Activated CD8-positive, alpha-beta memory T cell treated with anti-CD3 and anti-CD28 coated beads for 1 hour (primary cell): ENCODE data around the gene FNIP2.
"Not testable (repeated sequence)": the region's sequence is repeated elsewhere in the genome, so short reads cannot be mapped to it uniquely, and the experiment has no call there.

ENCODE experiments used
- DNase-seq, 2 donors: peaks; one replicate each; pipeline ENCODE4 v3.0.0-alpha.2; 2020; ENCODE audit warnings: low read depth in 1 of 2; ENCODE audit errors: extremely low read depth in 1 of 2

The FNIP2 gene

DNA sequence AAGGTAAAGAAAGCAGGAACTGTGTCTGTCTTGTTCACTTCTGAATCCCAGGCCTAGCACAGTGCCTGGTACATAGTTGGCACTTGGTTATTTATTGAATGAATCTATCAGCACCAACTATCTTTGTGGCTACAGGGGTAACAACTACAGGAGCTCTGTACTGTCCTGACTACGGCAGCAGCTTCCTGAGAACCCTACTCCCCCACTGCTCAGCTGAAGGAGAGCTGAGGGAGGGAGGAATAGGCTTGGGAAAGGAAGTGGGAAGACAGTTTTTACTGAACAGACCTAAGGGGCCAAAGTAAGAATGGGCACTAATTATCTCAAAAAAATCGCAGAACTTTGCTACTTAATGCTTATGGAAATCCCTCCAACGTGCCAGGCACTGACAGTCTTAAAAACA is 178.0 kb downstream of the FNIP2 start:
- no peak for DNase-seq

DNA sequence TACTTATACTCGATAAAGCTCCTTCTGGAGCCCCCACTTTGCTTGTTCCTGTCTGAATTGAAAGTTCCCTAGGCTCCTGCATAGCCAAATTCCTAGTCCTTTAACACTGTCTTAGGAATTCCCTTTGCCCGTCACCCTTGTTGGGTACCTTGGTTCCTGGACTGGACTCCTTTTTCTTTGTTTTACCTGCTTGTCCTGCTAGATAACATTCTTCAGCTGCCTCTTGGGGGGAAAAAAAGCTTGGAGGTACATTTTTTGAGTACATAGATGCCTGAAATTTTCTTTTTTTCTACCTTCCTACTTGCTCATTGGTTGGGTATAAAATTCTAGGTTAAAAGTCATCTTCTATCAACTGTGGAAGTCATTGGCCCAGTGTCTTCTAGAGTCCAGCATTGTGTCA is 179.2 kb downstream of the FNIP2 start:
- no peak for DNase-seq

DNA sequence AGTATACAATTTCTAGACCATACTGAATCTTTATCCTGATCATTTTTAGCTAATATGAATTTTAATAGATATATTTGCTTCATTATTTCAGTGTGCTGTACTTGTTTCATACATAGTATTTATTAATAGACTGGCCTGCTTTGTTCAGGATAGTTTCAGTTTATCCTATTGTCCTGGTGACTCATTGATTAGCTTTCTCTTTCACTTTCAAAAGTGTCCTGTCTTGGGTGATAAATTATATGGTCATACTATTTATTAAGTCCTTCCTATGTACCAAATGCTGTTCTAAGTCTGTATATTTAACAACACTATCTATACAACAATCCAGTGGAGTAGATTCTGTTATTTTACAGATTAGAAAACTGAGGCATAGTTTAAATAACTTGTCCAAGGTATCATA is 180.3 kb downstream of the FNIP2 start:
- no peak for DNase-seq

DNA sequence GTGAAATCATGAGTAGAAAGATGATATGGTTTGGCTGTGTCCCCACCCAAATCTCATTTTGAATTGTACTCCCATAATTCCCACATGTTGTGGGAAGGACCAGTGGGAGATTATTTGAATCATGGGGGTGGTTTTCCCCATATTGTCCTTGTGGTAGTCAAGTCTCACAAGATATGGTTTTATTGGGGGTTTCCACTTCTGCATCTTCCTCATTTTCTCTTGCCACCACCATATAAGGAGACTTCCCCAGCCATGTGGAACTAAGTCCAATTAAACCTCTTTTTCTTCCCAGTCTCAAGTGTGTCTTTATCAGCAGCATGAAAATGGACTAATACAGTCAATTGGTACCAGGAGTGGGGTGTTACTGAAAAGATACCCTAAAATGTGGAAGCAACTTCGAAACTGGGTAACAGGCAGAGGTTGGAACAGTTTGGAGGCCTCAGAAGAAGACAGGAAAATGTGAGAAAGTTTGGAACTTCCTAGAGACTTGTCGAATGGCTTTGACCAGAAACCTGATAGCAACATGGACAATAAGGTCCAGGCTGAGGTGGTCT is 183.5 kb downstream of the FNIP2 start:
- not testable (repeated sequence) for DNase-seq

DNA sequence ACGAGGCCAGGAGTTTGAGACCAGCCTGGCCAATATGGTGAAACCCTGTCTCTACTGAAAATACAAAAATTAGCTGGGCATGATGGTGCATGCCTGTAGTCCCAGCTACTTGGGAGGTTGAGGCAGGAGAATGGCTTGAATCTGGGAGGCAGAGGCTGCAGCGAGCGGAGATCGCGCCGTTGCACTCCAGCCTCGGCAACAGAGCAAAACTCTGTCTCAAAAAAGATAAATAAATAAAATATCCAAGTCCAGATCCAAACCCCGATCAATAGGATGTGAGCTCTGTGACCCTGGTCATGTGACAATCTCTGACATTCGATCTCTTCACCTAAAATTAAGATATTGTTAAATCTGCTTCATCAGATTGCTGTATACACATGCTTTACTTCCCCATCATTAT is 187.5 kb downstream of the FNIP2 start:
- DNase-seq = not testable (repeated sequence)

DNA sequence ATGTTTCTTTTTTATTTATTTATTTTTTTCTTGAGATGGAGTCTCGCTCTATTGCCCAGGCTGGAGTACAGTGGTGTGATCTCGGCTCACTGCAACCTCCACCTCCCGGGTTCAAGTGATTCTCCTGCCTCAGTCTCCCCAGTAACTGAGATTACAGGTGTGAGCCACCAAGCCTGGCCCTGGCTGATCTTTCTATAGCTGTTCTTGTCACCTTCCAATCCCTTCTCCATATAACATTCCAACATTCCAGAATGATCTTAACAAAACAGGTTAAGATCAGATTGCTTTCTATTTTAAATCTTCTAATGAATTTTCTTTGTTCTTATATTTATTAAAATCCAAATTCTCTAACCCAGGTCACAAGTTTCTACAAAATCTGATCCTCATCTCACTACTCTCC is 188.1 kb downstream of the FNIP2 start:
- DNase-seq = not testable (repeated sequence)
